HG02981 (cell line): ENCODE data around the gene TIMM23.
"Not testable (repeated sequence)": the region's sequence is repeated elsewhere in the genome, so short reads cannot be mapped to it uniquely, and the experiment has no call there.

Source experiments
- ATAC-seq: cut with Tn5 transposase; IDR thresholded peaks from one replicate; pipeline ENCODE4 v1.9.1; 2021; ENCODE audit warnings: mild to moderate bottlenecking, moderate library complexity; ENCODE audit not compliant: unreplicated experiment

TIMM23 gene

GRCh38 chr10:45985590-45985989 lies 13.3 kb downstream of the TIMM23 start:
- ATAC-seq: not testable (repeated sequence)

- no peak for ATAC-seq
Observed at GRCh38 chr10:45997557-45997956, 25.3 kb downstream of the TIMM23 start.

- ATAC-seq: no peak
Observed at GRCh38 chr10:45997994-45998763, 25.9 kb downstream of the TIMM23 start.

GRCh38 chr10:45999955-46000354 lies 27.7 kb downstream of the TIMM23 start:
- not testable (repeated sequence) for ATAC-seq

- no peak for ATAC-seq
Observed at GRCh38 chr10:46000538-46000937, 28.2 kb downstream of the TIMM23 start.

- ATAC-seq: no peak
Observed at GRCh38 chr10:46001187-46001756, 29.0 kb downstream of the TIMM23 start.

- not testable (repeated sequence) for ATAC-seq
Observed at GRCh38 chr10:46002189-46002687, 29.9 kb downstream of the TIMM23 start.

- ATAC-seq: no peak
Observed at GRCh38 chr10:46002916-46003693, 30.8 kb downstream of the TIMM23 start.

- ATAC-seq: no peak
Observed at GRCh38 chr10:46004963-46005362, 32.7 kb downstream of the TIMM23 start.

- ATAC-seq: no peak
Observed at GRCh38 chr10:46005383-46005782, 33.1 kb downstream of the TIMM23 start.

GRCh38 chr10:46006219-46006618 lies 33.9 kb downstream of the TIMM23 start:
- ATAC-seq: no peak

GRCh38 chr10:46012746-46013145 lies 40.5 kb downstream of the TIMM23 start:
- no peak for ATAC-seq

GRCh38 chr10:46014206-46014605 lies 41.9 kb downstream of the TIMM23 start:
- ATAC-seq: no peak

- no peak for ATAC-seq
Observed at GRCh38 chr10:46014683-46015405, 42.6 kb downstream of the TIMM23 start.

- ATAC-seq: no peak
Observed at GRCh38 chr10:46016190-46016589, 43.9 kb downstream of the TIMM23 start.

GRCh38 chr10:46016811-46017210 lies 44.5 kb downstream of the TIMM23 start:
- no peak for ATAC-seq

GRCh38 chr10:46017733-46018132 lies 45.4 kb downstream of the TIMM23 start:
- ATAC-seq: no peak

- ATAC-seq: no peak
Observed at GRCh38 chr10:46018453-46019176, 46.3 kb downstream of the TIMM23 start.

- no peak for ATAC-seq
Observed at GRCh38 chr10:46019177-46019528, 46.9 kb downstream of the TIMM23 start.

GRCh38 chr10:46019569-46020343 lies 47.5 kb downstream of the TIMM23 start:
- no peak for ATAC-seq
